Mononuclear cell (primary cell): ENCODE measurements around the gene CD300LB. TPM values are rescaled to one million over a fixed set of nuclear protein-coding genes. Genes with fewer than 3 reads are reported as not detected.
A peak's percentile ranks its signal among the peaks of the same experiment; 100 is the strongest.

Source experiments
- H3K27me3 ChIP-seq: 2 replicates; pipeline ENCODE4 v1.6.0; 2011; ENCODE audit warnings: low read length, control low read depth; ENCODE audit not compliant: insufficient read depth
- H3K4me1 ChIP-seq: 2 replicates; pipeline ENCODE4 v1.5.1; 2011; ENCODE audit warnings: mild to moderate bottlenecking, low read length, control low read depth; ENCODE audit not compliant: insufficient read depth
- H3K4me3 ChIP-seq: 2 replicates; pipeline ENCODE4 v1.5.1; 2011; ENCODE audit warnings: mild to moderate bottlenecking, low read length, moderate library complexity
- H3K9me3 ChIP-seq: 2 replicates; pipeline ENCODE4 v1.5.1; 2011; ENCODE audit warnings: low read depth, mild to moderate bottlenecking, control low read depth, low read length
- total RNA-seq: library from RNA; depleted of rRNA; stranded (reverse); fragments of >200 nt; gene quantifications from one replicate; pipeline ENCODE4 v1.2.3, GENCODE V29; 2012

The CD300LB gene
- total RNA-seq, 1 donor = 44.3 TPM

GRCh38 chr17:74542727-74543383, 11.6 kb upstream of the CD300LB start:
- Histone ChIP-seq H3K4me1 (peaks cover 38% of the 10 kb centered on the region), H3K4me3 (no peak overlapping the region), H3K9me3 (no peaks in the 10 kb centered on the region), H3K27me3 (no peaks in the 10 kb centered on the region)

- Histone ChIP-seq H3K4me1 (peaks cover 31% of the 10 kb centered on the region), H3K27me3 (no peaks in the 10 kb centered on the region), H3K4me3 (no peak overlapping the region), H3K9me3 (no peaks in the 10 kb centered on the region)
Measured at GRCh38 chr17:74542166-74542565, 10.9 kb upstream of the CD300LB start.

- Histone ChIP-seq H3K4me3 (no peak overlapping the region), H3K4me1 (peaks cover 24% of the 10 kb centered on the region), H3K9me3 (no peaks in the 10 kb centered on the region), H3K27me3 (no peaks in the 10 kb centered on the region)
Measured at GRCh38 chr17:74541176-74542111, 10.2 kb upstream of the CD300LB start.

- peaks cover 11% of the 10 kb centered on the region for H3K4me1 ChIP-seq
- H3K4me3 ChIP-seq = no peak overlapping the region
- H3K9me3 ChIP-seq = no peaks in the 10 kb centered on the region
- H3K27me3 ChIP-seq = peaks cover 2% of the 10 kb centered on the region
Measured at GRCh38 chr17:74539281-74539820, 8.1 kb upstream of the CD300LB start.

GRCh38 chr17:74536890-74537289, 5.6 kb upstream of the CD300LB start:
- H3K9me3 ChIP-seq = no peaks in the 10 kb centered on the region
- peaks cover 3% of the 10 kb centered on the region for H3K27me3 ChIP-seq
- peaks cover 25% of the 10 kb centered on the region for H3K4me1 ChIP-seq
- H3K4me3 ChIP-seq = no peak overlapping the region

- peak overlapping the region; percentile 61 for H3K4me3 ChIP-seq
- peaks cover 72% of the 10 kb centered on the region for H3K4me1 ChIP-seq
- no peaks in the 10 kb centered on the region for H3K9me3 ChIP-seq
- H3K27me3 ChIP-seq = peaks cover 3% of the 10 kb centered on the region
Measured at GRCh38 chr17:74532115-74532514, 840 bp upstream of the CD300LB start.

- Histone ChIP-seq H3K27me3 (peaks cover 3% of the 10 kb centered on the region), H3K4me1 (peaks cover 85% of the 10 kb centered on the region), H3K4me3 (peak overlapping the region; percentile 40), H3K9me3 (no peaks in the 10 kb centered on the region)
Measured at GRCh38 chr17:74530831-74531150, 484 bp downstream of the CD300LB start.

- Histone ChIP-seq H3K27me3 (peaks cover under 1% of the 10 kb centered on the region), H3K9me3 (no peaks in the 10 kb centered on the region), H3K4me1 (peaks cover 97% of the 10 kb centered on the region), H3K4me3 (no peak overlapping the region)
Measured at GRCh38 chr17:74529243-74529642, 2.0 kb downstream of the CD300LB start.

- H3K4me3 ChIP-seq = no peak overlapping the region
- H3K9me3 ChIP-seq = no peaks in the 10 kb centered on the region
- peaks cover 97% of the 10 kb centered on the region for H3K4me1 ChIP-seq
- H3K27me3 ChIP-seq = no peaks in the 10 kb centered on the region
Measured at GRCh38 chr17:74528491-74529199, 2.6 kb downstream of the CD300LB start.

- Histone ChIP-seq H3K27me3 (no peaks in the 10 kb centered on the region), H3K9me3 (no peaks in the 10 kb centered on the region), H3K4me3 (no peak overlapping the region), H3K4me1 (peaks cover 98% of the 10 kb centered on the region)
Measured at GRCh38 chr17:74527756-74528155, 3.5 kb downstream of the CD300LB start.

GRCh38 chr17:74527081-74527480, 4.2 kb downstream of the CD300LB start:
- Histone ChIP-seq H3K27me3 (no peaks in the 10 kb centered on the region), H3K4me1 (peaks cover 98% of the 10 kb centered on the region), H3K4me3 (no peak overlapping the region), H3K9me3 (no peaks in the 10 kb centered on the region)

GRCh38 chr17:74526681-74527080, 4.6 kb downstream of the CD300LB start:
- Histone ChIP-seq H3K4me3 (no peak overlapping the region), H3K27me3 (no peaks in the 10 kb centered on the region), H3K4me1 (peaks cover 98% of the 10 kb centered on the region)

GRCh38 chr17:74525781-74526288, 5.4 kb downstream of the CD300LB start:
- peaks cover 99% of the 10 kb centered on the region for H3K4me1 ChIP-seq
- H3K27me3 ChIP-seq = no peaks in the 10 kb centered on the region
- H3K9me3 ChIP-seq = no peaks in the 10 kb centered on the region
- H3K4me3 ChIP-seq = no peak overlapping the region

More at GRCh38 chr17:74526681-74527080, 4.6 kb downstream of the CD300LB start:
- H3K9me3 ChIP-seq = no peaks in the 10 kb centered on the region

- Histone ChIP-seq H3K9me3 (no peaks in the 10 kb centered on the region), H3K4me1 (peaks cover 99% of the 10 kb centered on the region), H3K27me3 (no peaks in the 10 kb centered on the region), H3K4me3 (no peak overlapping the region)
Measured at GRCh38 chr17:74525465-74525725, 5.9 kb downstream of the CD300LB start.
